ENCODE data around the gene PAPSS1.
"Not testable (repeated sequence)": the region's sequence is repeated elsewhere in the genome, so short reads cannot be mapped to it uniquely, and the experiment has no call there.

Gene PAPSS1

DNA sequence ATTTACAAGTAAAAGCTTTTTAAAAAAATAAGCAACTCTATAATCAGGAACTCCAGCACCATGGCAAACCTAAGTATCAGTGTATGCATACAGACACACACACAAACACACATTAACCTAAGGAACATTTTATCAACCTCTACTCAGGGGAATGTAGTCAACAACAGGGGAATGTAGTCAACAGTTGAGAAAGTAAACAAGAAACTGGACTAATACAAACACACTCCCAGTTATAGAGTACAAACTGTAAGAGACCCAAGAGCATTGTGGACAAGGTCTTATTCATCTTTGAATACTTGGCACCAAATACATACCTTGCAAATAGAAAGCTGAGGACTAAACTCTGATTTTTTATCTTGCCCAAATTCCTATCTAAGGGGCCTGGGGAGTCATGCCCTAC lies 36.2 kb downstream of the PAPSS1 start:
- DNase-seq = no peak

DNA sequence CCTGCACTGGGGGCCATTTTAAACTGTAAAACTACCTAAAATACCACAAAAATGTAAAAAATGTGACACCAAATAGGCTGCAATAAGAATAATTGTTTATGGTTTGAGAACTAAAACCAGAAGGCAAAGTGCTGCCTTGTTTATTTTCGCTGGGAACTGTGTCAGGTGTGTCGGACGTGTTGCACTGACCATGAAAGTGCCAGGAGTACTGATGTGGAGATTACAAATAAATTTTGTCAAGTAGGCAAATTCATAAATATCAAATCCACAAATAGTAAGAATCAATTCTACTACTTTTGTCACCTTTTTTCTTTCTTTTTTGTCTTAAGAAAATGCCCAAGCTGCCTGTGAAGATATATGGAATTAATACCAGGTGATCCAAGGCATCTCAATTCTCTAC lies 37.7 kb downstream of the PAPSS1 start:
- no peak for DNase-seq

DNA sequence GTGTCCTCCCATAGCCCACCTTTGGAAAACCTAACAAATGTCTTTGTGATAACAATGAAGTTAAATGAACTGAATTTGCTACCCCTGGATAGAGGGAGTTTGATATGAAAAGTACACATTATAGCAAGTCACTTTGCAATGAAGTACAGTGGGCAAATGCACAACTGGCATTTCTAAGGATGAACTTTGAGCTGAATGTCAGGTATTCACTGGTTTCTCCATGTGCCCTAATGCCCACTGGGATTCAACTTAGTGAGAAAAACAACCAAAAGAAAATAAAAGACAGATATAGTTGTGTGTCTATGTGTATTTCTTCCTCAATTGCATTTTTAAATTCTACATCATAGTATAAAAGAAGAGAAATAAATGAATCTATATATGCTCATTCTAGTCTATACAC lies 51.0 kb downstream of the PAPSS1 start:
- no peak for DNase-seq

GRCh38 chr4:107666134-107666533 lies 53.9 kb downstream of the PAPSS1 start:
- DNase-seq = no peak

GRCh38 chr4:107665001-107665400 lies 55.0 kb downstream of the PAPSS1 start:
- DNase-seq = no peak

- no peak for DNase-seq
These were observed 61.4 kb downstream of the PAPSS1 start for GRCh38 chr4:107658400-107659336.

DNA sequence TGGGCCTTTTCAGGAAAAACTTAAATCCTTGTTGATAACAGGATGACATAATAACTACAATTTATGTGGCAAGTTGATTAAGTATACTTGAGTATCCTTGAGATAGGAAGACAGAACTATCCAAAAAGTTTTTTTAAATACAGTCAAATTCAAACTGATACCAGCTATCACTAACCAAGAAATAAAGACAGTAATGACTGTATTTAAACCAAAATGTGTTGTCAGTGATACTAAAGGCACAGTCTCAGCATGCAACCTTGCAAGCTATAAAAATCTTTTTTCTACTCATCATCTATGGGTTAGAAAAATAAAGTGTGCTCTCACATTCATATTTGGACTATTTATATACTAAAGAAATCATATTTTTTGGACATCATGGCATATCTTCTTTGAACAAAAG lies 64.7 kb downstream of the PAPSS1 start:
- DNase-seq = no peak

GRCh38 chr4:107654694-107655093 lies 65.3 kb downstream of the PAPSS1 start:
- no peak for DNase-seq

DNA sequence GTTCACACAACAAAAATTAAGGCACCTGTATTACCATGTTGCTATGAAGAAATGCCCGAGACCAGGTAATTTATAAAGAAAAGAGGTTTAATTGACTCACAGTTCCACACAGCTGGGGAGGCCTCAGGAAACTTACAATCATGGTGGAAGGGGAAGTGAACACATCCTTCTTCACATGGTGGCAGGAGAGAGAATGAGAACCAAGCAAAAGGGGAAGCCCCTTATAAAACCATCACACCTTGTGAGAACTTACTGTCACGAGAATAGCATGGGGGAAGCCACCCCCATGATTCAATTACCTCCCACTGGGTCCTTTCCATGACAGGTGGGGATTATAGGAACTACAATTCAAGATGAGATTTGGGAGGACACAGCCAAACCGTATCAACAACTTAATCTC lies 68.6 kb downstream of the PAPSS1 start:
- DNase-seq = not testable (repeated sequence)

- DNase-seq = no peak
These were observed 69.8 kb downstream of the PAPSS1 start for GRCh38 chr4:107650251-107650650.

GRCh38 chr4:107648178-107648991 lies 71.6 kb downstream of the PAPSS1 start:
- DNase-seq = no peak

DNA sequence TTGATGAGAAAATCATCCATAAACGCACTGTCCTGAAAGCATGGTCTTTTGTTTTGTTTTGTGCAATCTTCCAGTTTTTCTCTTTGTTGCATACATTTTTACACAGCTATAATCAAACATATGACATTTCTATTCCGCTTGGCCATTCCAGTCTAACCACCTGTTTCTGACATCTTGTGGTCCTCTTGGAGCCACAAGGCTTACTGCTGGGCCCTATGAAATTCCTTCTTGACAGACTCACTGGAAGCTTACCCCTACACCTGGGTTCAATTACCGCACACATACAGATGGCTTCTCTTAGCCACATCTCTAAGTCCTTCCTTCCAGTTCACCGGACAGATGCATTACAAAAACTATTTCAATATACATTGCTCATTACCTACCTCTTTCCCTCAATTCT lies 72.4 kb downstream of the PAPSS1 start:
- DNase-seq = no peak

DNA sequence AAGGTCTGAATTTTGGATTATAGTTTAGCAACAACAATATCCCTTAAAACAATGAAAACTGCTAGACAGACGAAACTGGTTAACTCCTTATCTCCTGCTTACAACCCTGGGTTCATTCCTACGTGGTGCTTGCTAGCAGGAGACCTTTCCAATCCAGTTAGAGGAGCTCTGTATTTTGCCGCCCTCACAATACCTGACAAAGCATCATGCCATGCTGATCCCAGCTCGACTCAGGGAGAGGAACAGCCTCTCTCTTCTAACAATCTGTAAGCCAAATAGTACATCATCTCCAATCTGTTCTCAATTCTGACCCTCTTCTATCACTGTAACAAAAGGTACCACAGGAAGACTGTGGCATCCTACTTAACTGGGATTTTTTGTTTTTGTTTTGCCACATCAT lies 74.4 kb downstream of the PAPSS1 start:
- no peak for DNase-seq

DNA sequence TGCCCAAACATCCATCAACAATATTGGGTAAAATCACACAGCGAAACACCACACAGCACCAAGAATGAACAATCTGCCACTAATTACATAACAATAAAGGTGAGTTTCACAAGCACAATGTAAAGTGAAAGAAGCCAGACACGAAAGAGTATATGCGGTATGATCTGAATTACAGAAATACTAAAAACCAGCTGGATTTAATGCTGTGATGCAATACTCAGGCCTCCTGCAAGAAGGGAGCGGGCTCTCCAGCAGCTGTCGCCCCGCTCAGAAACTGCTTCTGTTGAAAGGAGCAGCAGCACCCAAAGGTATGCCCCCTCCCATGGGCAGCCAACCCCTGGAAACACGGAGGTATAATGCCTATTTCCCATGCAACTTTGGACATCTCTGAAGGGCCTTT lies 77.0 kb downstream of the PAPSS1 start:
- DNase-seq = no peak

GRCh38 chr4:107640878-107641277 lies 79.2 kb downstream of the PAPSS1 start:
- no peak for DNase-seq

GRCh38 chr4:107640197-107640596 lies 79.8 kb downstream of the PAPSS1 start:
- DNase-seq = no peak

- no peak for DNase-seq
These were observed 84.3 kb downstream of the PAPSS1 start for GRCh38 chr4:107635735-107636134.

- DNase-seq = no peak
These were observed 88.5 kb downstream of the PAPSS1 start for GRCh38 chr4:107631560-107631959.

DNA sequence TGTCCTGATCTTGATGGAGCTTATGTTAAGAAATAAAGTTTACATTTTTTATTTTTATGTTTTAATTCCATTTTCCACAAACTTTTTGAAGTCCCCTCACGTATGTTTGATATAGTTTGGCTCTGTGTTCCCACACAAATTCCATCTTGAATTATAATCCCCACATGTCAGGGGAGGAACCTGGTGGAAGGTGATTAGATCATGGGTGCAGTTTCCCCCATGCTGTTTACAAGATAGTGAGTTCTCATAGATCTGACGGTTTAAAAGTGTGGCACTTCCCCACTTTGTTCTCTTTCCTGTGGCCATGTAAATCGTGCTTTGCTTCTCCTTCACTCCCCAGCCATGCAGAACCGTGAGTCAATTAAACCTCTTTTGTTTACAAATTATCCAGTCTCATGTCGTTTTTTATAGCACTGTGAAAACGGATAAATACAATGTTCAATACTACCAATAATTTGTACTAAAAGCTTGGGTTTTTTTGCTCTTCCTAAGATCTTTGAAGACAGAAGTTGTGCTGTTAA lies 89.8 kb downstream of the PAPSS1 start:
- DNase-seq = no peak

DNA sequence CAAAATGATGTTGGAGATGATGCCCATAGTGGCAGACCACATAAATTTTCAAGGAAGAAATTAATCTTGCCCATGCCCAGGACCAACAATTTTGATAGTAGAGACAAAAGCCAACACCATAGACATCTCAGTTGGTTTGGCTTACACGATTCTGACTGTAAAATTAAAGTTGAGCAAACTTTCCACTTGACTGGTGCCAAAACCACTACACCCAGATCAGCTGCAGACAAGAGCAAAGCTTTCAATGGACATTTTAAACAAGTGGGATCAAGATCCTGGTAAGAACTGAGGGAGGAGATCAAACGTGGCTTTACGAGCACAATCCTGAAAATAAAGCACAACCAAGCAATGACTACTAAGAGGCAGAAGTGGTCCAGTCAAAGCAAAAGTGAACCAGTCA lies 90.7 kb downstream of the PAPSS1 start:
- DNase-seq = no peak

DNA sequence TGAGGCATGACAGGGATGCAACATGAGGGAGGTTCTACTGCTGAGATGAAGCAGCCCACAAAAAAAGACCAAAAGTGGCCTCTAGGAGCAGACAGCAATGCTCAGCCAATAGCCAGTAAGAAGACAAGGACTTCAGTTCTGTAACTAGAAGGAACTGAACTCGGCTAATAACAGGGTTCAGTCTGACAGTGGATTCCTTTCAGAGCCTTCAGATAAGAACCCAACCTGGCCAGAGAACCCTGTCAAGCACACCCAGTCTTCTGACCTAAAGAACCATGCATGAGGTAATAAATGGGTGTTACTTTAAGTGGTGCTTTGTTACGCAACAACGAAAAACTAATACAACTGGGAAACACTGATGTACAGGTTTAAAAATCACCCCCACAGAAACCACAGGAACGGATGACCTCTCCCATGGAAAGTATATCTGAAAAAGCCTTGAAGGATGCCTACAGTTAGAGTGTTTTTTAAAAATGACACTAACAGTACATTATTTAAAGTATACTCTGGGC lies 94.6 kb downstream of the PAPSS1 start:
- DNase-seq = no peak

GRCh38 chr4:107624024-107624423 lies 96.0 kb downstream of the PAPSS1 start:
- DNase-seq = no peak

GRCh38 chr4:107622006-107622405 lies 98.0 kb downstream of the PAPSS1 start:
- no peak for DNase-seq

GRCh38 chr4:107619731-107620130 lies 100.3 kb downstream of the PAPSS1 start:
- DNase-seq = no peak
